ENCODE data around the gene NCBP3.

DNA sequence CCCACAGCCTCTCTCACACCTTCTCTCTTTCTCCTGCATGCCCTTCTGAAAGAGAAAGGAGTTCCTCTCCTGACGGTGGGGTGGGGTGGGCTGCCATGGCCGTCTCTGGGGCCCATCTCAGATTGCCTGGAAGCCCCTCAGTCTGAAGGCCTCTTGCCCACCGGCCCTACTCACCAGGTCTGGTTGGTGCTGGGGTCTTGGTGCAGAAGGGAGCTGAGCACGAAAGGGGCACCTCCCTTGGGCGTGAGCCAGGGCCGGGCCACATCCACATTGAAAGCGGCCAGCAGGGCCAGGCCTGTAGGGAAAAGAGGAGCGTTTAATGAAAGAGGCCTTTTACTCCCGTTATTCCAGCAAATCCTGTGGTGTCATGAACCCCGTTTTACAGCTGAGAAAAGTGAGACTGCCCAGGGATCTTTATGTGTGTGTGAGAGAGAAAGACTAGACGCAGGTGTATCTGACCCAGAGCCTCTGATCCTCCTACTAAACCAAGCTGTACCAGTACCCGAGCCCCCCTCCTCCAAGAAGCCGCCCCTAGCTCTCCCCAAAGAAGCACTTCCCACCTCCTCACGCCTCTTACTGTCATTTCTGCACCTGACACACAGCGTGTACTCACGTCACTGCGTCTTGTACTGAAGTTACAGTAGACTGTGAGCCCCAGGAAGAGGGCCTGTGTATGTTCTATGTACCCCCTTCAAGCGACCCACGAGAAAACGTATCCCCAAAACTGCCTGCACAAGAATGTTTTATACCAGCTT, 68.5 kb downstream of the NCBP3 start:
- TF ChIP-seq POLR2A (IDR thresholded peaks at IDR 0.05), result no peak
- TF ChIP-seq, protein P1, sequence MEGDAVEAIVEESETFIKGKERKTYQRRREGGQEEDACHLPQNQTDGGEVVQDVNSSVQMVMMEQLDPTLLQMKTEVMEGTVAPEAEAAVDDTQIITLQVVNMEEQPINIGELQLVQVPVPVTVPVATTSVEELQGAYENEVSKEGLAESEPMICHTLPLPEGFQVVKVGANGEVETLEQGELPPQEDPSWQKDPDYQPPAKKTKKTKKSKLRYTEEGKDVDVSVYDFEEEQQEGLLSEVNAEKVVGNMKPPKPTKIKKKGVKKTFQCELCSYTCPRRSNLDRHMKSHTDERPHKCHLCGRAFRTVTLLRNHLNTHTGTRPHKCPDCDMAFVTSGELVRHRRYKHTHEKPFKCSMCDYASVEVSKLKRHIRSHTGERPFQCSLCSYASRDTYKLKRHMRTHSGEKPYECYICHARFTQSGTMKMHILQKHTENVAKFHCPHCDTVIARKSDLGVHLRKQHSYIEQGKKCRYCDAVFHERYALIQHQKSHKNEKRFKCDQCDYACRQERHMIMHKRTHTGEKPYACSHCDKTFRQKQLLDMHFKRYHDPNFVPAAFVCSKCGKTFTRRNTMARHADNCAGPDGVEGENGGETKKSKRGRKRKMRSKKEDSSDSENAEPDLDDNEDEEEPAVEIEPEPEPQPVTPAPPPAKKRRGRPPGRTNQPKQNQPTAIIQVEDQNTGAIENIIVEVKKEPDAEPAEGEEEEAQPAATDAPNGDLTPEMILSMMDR (IDR thresholded peaks at IDR 0.05 in 4 of 5, conservative IDR thresholded peaks at IDR 0.05 in 1 of 5), result no peak

All from gastrocnemius medialis (tissue), 4 donors.